ENCODE measurements around the gene RALGPS2. TPM values are rescaled to one million over a fixed set of nuclear protein-coding genes. Genes with fewer than 3 reads are reported as not detected.

RALGPS2 gene
- total and polyA plus RNA-seq, 9 of the 15 experiments (the other 6 are each of a cell fraction or from before 2014, with no cell fraction given) = 0.28 to 6.5 (median 2.6) TPM

GRCh38 chr1:178847396-178847849 is 122.4 kb downstream of the RALGPS2 start:
- CTCF ChIA-PET (ENCODE audit: low intra/inter-chr PET ratio) = no interaction called here
- H3K4me1 ChIP-seq (replicated peaks in 1 of 2; ENCODE audit: control insufficient read depth in 2 of 2, insufficient read depth in 2 of 2, low read length in 2 of 2) = no peaks in the 10 kb centered on the region
- no peak overlapping the region for H2AFZ ChIP-seq (ENCODE audit: low read depth, low read length)
- in situ Hi-C loops (cut with MboI) (no loop called here), intact Hi-C loops (cut with micrococcal nuclease) (no loop called here)
- no peak overlapping the region for H3K27ac ChIP-seq (ENCODE audit: extremely low read depth, low read depth, low read length)
- H4K20me1 ChIP-seq (replicated peaks; ENCODE audit: control insufficient read depth, insufficient read depth, low read length) = no peaks in the 10 kb centered on the region
- H3K4me2 ChIP-seq (ENCODE audit: insufficient read depth, low read length) = no peak overlapping the region
- H3K36me3 ChIP-seq (ENCODE audit: control insufficient read depth, insufficient read depth, low read length) = no peaks in the 10 kb centered on the region
- no TSS peak for BruUV-seq (replicated peaks)
- H3K9ac ChIP-seq (ENCODE audit: insufficient read depth in 1 of 2, low read depth in 2 of 2, low read length in 2 of 2) = no peak overlapping the region
- DNase-seq (ENCODE audit: extremely low read depth in 1 of 4, low spot score in 3 of 4) (no peak), ATAC-seq (no peak), FAIRE-seq (no peak)
- TF ChIP-seq FOS (IDR thresholded peaks at IDR 0.05; ENCODE audit: extremely low read depth, insufficient read length) (no peak), NFXL1 (CRISPR knock-in tag; IDR thresholded peaks at IDR 0.05) (no peak), TBP (optimal IDR thresholded peaks at IDR 0.05; ENCODE audit: low read depth, low read length) (no peak), SRSF3 (IDR thresholded peaks at IDR 0.05; ENCODE audit: insufficient read depth, low read length) (no peak), CTBP1 (IDR thresholded peaks at IDR 0.05; ENCODE audit: borderline replicate concordance) (no peak), NFRKB (IDR thresholded peaks at IDR 0.05; ENCODE audit: low read depth) (no peak), PRDM10 (IDR thresholded peaks at IDR 0.05; ENCODE audit: partially characterized antibody) (no peak)
- no peaks in the 10 kb centered on the region for H3K79me2 ChIP-seq (ENCODE audit: control insufficient read depth, insufficient read depth, low read length)
- no peak overlapping the region for H3K4me3 ChIP-seq
- POLR2A ChIA-PET = no interaction called here
- no peaks in the 10 kb centered on the region for H3K9me1 ChIP-seq (ENCODE audit: control insufficient read depth, insufficient read depth, low read length)
- no peaks in the 10 kb centered on the region for H3K27me3 ChIP-seq (ENCODE audit: control insufficient read depth in 2 of 2, insufficient read depth in 2 of 2, low read length in 2 of 2)
- WGBS (ENCODE audit: insufficient coverage, low coverage, missing lambda C conversion rate) = 0% methylated on average over 2 of the region's 2 CpGs
- no peaks in the 10 kb centered on the region for H3K9me3 ChIP-seq (replicated peaks; ENCODE audit: control insufficient read depth, insufficient read depth, low read depth, low read length)
